ENCODE results near the gene PTP4A2. TPM values are rescaled to one million over a fixed set of nuclear protein-coding genes. Genes with fewer than 3 reads are reported as not detected.
A peak's percentile ranks its signal among the peaks of the same experiment; 100 is the strongest.

PTP4A2 gene
- total and polyA plus RNA-seq, 2 of the 13 experiments (the other 11 are each of a cell fraction or from before 2014, with no cell fraction given): 173 to 225 TPM

GRCh38 chr1:31881688-31882000 lies 56.5 kb downstream of the PTP4A2 start (continued):
- TF ChIP-seq BCL6 (CRISPR knock-in tag; IDR thresholded peaks at IDR 0.05) (0 out of 2 replicates have a peak, but pooled peaks have one; percentile 28), CBX5 (CRISPR knock-in tag; IDR thresholded peaks at IDR 0.05; ENCODE audit: borderline replicate concordance) (0 out of 2 replicates have a peak, but pooled peaks have one; percentile 21), ZNF761 (CRISPR knock-in tag; conservative IDR thresholded peaks at IDR 0.05) (no peak), ZNF446 (CRISPR knock-in tag; IDR thresholded peaks at IDR 0.05) (no peak), ZNF350 (CRISPR knock-in tag; IDR thresholded peaks at IDR 0.05; ENCODE audit: borderline replicate concordance, low read depth) (peak; percentile 55), ZFP90 (CRISPR knock-in tag; IDR thresholded peaks at IDR 0.05; ENCODE audit: borderline replicate concordance) (no peak), ZFAT (CRISPR knock-in tag; conservative IDR thresholded peaks at IDR 0.05) (no peak), EP300 (IDR thresholded peaks at IDR 0.05; ENCODE audit: low read depth in 2 of 2, low read length in 2 of 2) (peak in 1 of 2 experiments; percentile 49; a peak in 1 of 4 replicates), EP300 (CRISPR knock-in tag; IDR thresholded peaks at IDR 0.05; ENCODE audit: borderline replicate concordance) (no peak), ZNF510 (CRISPR knock-in tag; IDR thresholded peaks at IDR 0.05; ENCODE audit: low read depth) (peak; percentile 72; the same call in 1 of the 2 replicates), AGO2 (optimal IDR thresholded peaks at IDR 0.05; ENCODE audit: low read depth, low read length) (no peak), IRF9 (CRISPR knock-in tag; IDR thresholded peaks at IDR 0.05; ENCODE audit: borderline replicate concordance) (no peak), CREB3 (CRISPR knock-in tag; IDR thresholded peaks at IDR 0.05) (no peak), PBX2 (CRISPR knock-in tag; IDR thresholded peaks at IDR 0.05) (no peak), HHEX (CRISPR knock-in tag; IDR thresholded peaks at IDR 0.05) (no peak), ZNF12 (CRISPR knock-in tag; IDR thresholded peaks at IDR 0.05) (peak; percentile 32; the same call in 1 of the 2 replicates), UBTF (CRISPR knock-in tag; IDR thresholded peaks at IDR 0.05) (0 out of 2 replicates have a peak, but pooled peaks have one; percentile 22), SAP130 (CRISPR knock-in tag; IDR thresholded peaks at IDR 0.05; ENCODE audit: low read depth) (peak; percentile 41; the same call in 1 of the 2 replicates), KMT2B (CRISPR knock-in tag; IDR thresholded peaks at IDR 0.05) (no peak), ZSCAN25 (CRISPR knock-in tag; IDR thresholded peaks at IDR 0.05) (no peak), ZNF687 (CRISPR knock-in tag; IDR thresholded peaks at IDR 0.05) (no peak), GABPB1 (CRISPR knock-in tag; IDR thresholded peaks at IDR 0.05) (no peak)

All from HepG2 (cell line).